GM23248 (cell line): ENCODE measurements around the gene ANO1.

Experiments used
- EZH2 ChIP-seq: fragments of 200-600 bp; sonication (generic); IDR thresholded peaks from 2 replicates; pipeline ENCODE4 v1.6.1; 2018; ENCODE audit warnings: antibody characterized with exemption, mild to moderate bottlenecking; ENCODE audit not compliant: insufficient read depth, poor library complexity, severe bottlenecking
- EZH2phosphoT487 ChIP-seq: fragments of 200-600 bp; sonication (generic); IDR thresholded peaks from 2 replicates; pipeline ENCODE4 v1.6.1; 2018; ENCODE audit warnings: antibody characterized with exemption, moderate library complexity, mild to moderate bottlenecking, low read depth; ENCODE audit not compliant: insufficient read depth

- TF ChIP-seq EZH2 (no peak), EZH2phosphoT487 (no peak)
Measured at GRCh38 chr11:70032470-70032795, 45.7 kb upstream of the ANO1 start.
